Stimulated activated CD4-positive, alpha-beta T cell treated with anti-CD3 and anti-CD28 coated beads, TNF-alpha, amount 100 ng/mL, for 24 hours (primary cell): ENCODE results near the gene CRK.
"Not testable (repeated sequence)": the region's sequence is repeated elsewhere in the genome, so short reads cannot be mapped to it uniquely, and the experiment has no call there.

Source experiments
- DNase-seq, 3 experiments: peaks; one replicate each; pipeline ENCODE4 v3.0.0-alpha.2; 2020; ENCODE audit warnings: low read depth in 3 of 3

The CRK gene

GRCh38 chr17:1423456-1424135 lies 32.4 kb downstream of the CRK start:
- DNase-seq = no peak

- no peak for DNase-seq
These were observed 33.1 kb downstream of the CRK start for GRCh38 chr17:1422885-1423284.

- no peak for DNase-seq
These were observed 34.6 kb downstream of the CRK start for GRCh38 chr17:1421470-1421869.

GRCh38 chr17:1420981-1421380 lies 35.1 kb downstream of the CRK start:
- no peak for DNase-seq

GRCh38 chr17:1420163-1420562 lies 35.9 kb downstream of the CRK start:
- no peak for DNase-seq

GRCh38 chr17:1418476-1418875 lies 37.6 kb downstream of the CRK start:
- DNase-seq = not testable (repeated sequence)

GRCh38 chr17:1416414-1416813 lies 39.6 kb downstream of the CRK start:
- no peak for DNase-seq

- no peak for DNase-seq
These were observed 41.4 kb downstream of the CRK start for GRCh38 chr17:1414634-1415033.

GRCh38 chr17:1414001-1414574 lies 41.9 kb downstream of the CRK start:
- DNase-seq = no peak

- no peak for DNase-seq
These were observed 42.7 kb downstream of the CRK start for GRCh38 chr17:1413281-1413791.

- no peak for DNase-seq
These were observed 43.6 kb downstream of the CRK start for GRCh38 chr17:1412185-1413110.

- DNase-seq = no peak
These were observed 53.8 kb downstream of the CRK start for GRCh38 chr17:1402262-1402586.

- peak; percentile 93 to 98 (median 94) for DNase-seq
These were observed 56.1 kb downstream of the CRK start, which contains the start of gene YWHAE for GRCh38 chr17:1399679-1400512. YWHAE (minus strand) TSS chr17:1400222; CDS start chr17:1400110, 112 bp downstream.

GRCh38 chr17:1398931-1399678 lies 56.9 kb downstream of the CRK start:
- DNase-seq = peak in 1 of 3 experiments; percentile 10

GRCh38 chr17:1398028-1398427 lies 58.0 kb downstream of the CRK start:
- no peak for DNase-seq

- not testable (repeated sequence) for DNase-seq
These were observed 60.0 kb downstream of the CRK start for GRCh38 chr17:1395876-1396665.

- DNase-seq = no peak
These were observed 64.5 kb downstream of the CRK start for GRCh38 chr17:1391577-1391976.

GRCh38 chr17:1390432-1391367 lies 65.3 kb downstream of the CRK start:
- no peak for DNase-seq
